ENCODE data around the gene PRDM16.

- TF ChIP-seq, protein P1, sequence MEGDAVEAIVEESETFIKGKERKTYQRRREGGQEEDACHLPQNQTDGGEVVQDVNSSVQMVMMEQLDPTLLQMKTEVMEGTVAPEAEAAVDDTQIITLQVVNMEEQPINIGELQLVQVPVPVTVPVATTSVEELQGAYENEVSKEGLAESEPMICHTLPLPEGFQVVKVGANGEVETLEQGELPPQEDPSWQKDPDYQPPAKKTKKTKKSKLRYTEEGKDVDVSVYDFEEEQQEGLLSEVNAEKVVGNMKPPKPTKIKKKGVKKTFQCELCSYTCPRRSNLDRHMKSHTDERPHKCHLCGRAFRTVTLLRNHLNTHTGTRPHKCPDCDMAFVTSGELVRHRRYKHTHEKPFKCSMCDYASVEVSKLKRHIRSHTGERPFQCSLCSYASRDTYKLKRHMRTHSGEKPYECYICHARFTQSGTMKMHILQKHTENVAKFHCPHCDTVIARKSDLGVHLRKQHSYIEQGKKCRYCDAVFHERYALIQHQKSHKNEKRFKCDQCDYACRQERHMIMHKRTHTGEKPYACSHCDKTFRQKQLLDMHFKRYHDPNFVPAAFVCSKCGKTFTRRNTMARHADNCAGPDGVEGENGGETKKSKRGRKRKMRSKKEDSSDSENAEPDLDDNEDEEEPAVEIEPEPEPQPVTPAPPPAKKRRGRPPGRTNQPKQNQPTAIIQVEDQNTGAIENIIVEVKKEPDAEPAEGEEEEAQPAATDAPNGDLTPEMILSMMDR (IDR thresholded peaks at IDR 0.05) = no peak
- TF ChIP-seq SIN3A (IDR thresholded peaks at IDR 0.05; ENCODE audit: borderline replicate concordance, insufficient read depth, low read depth, low read length) = no peak
Observed at GRCh38 chr1:3382326-3383057, 313.5 kb downstream of the PRDM16 start.
